Measurements from ENCODE around the gene OLFML3.

The OLFML3 gene

GRCh38 chr1:113984710-113985109, 5.4 kb downstream of the OLFML3 start:
- Histone ChIP-seq H3K4me3 (no peak overlapping the region), H3K36me3 (no peaks in the 10 kb centered on the region), H3K4me1 (peaks cover 5 to 47% (median 31%) of the 10 kb centered on the region in 4 donors), H3K9me3 (no peaks in the 10 kb centered on the region), H3K27ac (no peak overlapping the region), H3K27me3 (no peaks in the 10 kb centered on the region)
- no peak for DNase-seq
- intact Hi-C loops (cut with DNase I; ENCODE audit: low total_unique reads), result no loop called here
- TF ChIP-seq CTCF (IDR thresholded peaks at IDR 0.05), result no peak

GRCh38 chr1:113986802-113987201, 7.5 kb downstream of the OLFML3 start:
- DNase-seq, result no peak
- Histone ChIP-seq H3K4me1 (peaks cover 5 to 26% (median 19%) of the 10 kb centered on the region in 4 donors), H3K36me3 (no peaks in the 10 kb centered on the region), H3K9me3 (no peaks in the 10 kb centered on the region), H3K4me3 (no peak overlapping the region), H3K27me3 (no peaks in the 10 kb centered on the region), H3K27ac (no peak overlapping the region)
- intact Hi-C loops (cut with DNase I; ENCODE audit: low total_unique reads), result no loop called here
- TF ChIP-seq CTCF (IDR thresholded peaks at IDR 0.05), result no peak

- TF ChIP-seq CTCF (IDR thresholded peaks at IDR 0.05), result no peak
- H3K36me3 ChIP-seq, result no peaks in the 10 kb centered on the region
- no peak for DNase-seq
- no peak overlapping the region for H3K4me3 ChIP-seq
- H3K4me1 ChIP-seq, result peaks cover 5 to 22% (median 16%) of the 10 kb centered on the region in 4 donors
- intact Hi-C loops (cut with DNase I; ENCODE audit: low total_unique reads), result no loop called here
- no peaks in the 10 kb centered on the region for H3K27me3 ChIP-seq
- H3K27ac ChIP-seq, result no peak overlapping the region
- no peaks in the 10 kb centered on the region for H3K9me3 ChIP-seq
Observed at GRCh38 chr1:113987259-113987658, 8.0 kb downstream of the OLFML3 start.

GRCh38 chr1:113990530-113990929, 11.3 kb downstream of the OLFML3 start:
- Histone ChIP-seq H3K27me3 (no peaks in the 10 kb centered on the region), H3K27ac (no peak overlapping the region), H3K4me1 (no peaks in the 10 kb centered on the region), H3K9me3 (peaks cover 0 to 16% (median 5%) of the 10 kb centered on the region in 3 donors), H3K36me3 (no peaks in the 10 kb centered on the region), H3K4me3 (no peak overlapping the region)
- no peak for DNase-seq
- no peak for TF ChIP-seq CTCF (IDR thresholded peaks at IDR 0.05)
- intact Hi-C loops (cut with DNase I; ENCODE audit: low total_unique reads), result no loop called here

- TF ChIP-seq CTCF (IDR thresholded peaks at IDR 0.05), result no peak
- H3K4me3 ChIP-seq, result no peak overlapping the region
- H3K36me3 ChIP-seq, result no peaks in the 10 kb centered on the region
- no peak for DNase-seq
- H3K9me3 ChIP-seq, result peaks cover 0 to 21% (median 8%) of the 10 kb centered on the region in 3 donors
- H3K27ac ChIP-seq, result no peak overlapping the region
- intact Hi-C loops (cut with DNase I; ENCODE audit: low total_unique reads), result no loop called here
- H3K27me3 ChIP-seq, result no peaks in the 10 kb centered on the region
- H3K4me1 ChIP-seq, result no peaks in the 10 kb centered on the region
Observed at GRCh38 chr1:113990961-113991360, 11.7 kb downstream of the OLFML3 start.

- no peak for TF ChIP-seq CTCF (IDR thresholded peaks at IDR 0.05)
- intact Hi-C loops (cut with DNase I; ENCODE audit: low total_unique reads), result no loop called here
- no peak for DNase-seq
- Histone ChIP-seq H3K36me3 (no peaks in the 10 kb centered on the region), H3K4me3 (no peak overlapping the region), H3K27me3 (no peaks in the 10 kb centered on the region), H3K4me1 (no peaks in the 10 kb centered on the region), H3K9me3 (peaks cover 0 to 26% (median 8%) of the 10 kb centered on the region in 3 donors), H3K27ac (no peak overlapping the region)
Observed at GRCh38 chr1:113991467-113991997, 12.3 kb downstream of the OLFML3 start.
